ENCODE measurements around the gene TMEM245. TPM values are rescaled to one million over a fixed set of nuclear protein-coding genes. Genes with fewer than 3 reads are reported as not detected.
"Not testable (repeated sequence)": the region's sequence is repeated elsewhere in the genome, so short reads cannot be mapped to it uniquely, and the experiment has no call there.

Gene TMEM245
- total RNA-seq, 1 experiment from 2014 or later, result 54.0 TPM

- POLR2A ChIA-PET, result no interaction called here
- Histone ChIP-seq H3K4me3 (ENCODE audit: low read depth in 2 of 2, low read length in 2 of 2) (no peak overlapping the region), H3K4me1 (ENCODE audit: control insufficient read depth, insufficient read depth, low read length) (no peaks in the 10 kb centered on the region), H3K9me3 (ENCODE audit: control insufficient read depth, insufficient read depth, low read depth, low read length) (no peaks in the 10 kb centered on the region), H3K27me3 (ENCODE audit: control insufficient read depth, insufficient read depth, low read length) (no peaks in the 10 kb centered on the region), H3K36me3 (ENCODE audit: control insufficient read depth, insufficient read depth, low read length) (peaks cover 2% of the 10 kb centered on the region; the same call in 1 of the 2 replicates), H3K27ac (ENCODE audit: low read length) (no peak overlapping the region)
- TF ChIP-seq POLR2AphosphoS5 (IDR thresholded peaks at IDR 0.05; ENCODE audit: low read depth, low read length) (no peak), SIN3A (IDR thresholded peaks at IDR 0.05; ENCODE audit: borderline replicate concordance, insufficient read depth, low read depth, low read length) (no peak), REST (IDR thresholded peaks at IDR 0.05; ENCODE audit: insufficient read depth in 1 of 2, low read depth in 2 of 2, low read length in 1 of 2) (no peak), CTCF (IDR thresholded peaks at IDR 0.05) (no peak), TCF7L2 (IDR thresholded peaks at IDR 0.05; ENCODE audit: low read depth, low read length) (no peak)
- ATAC-seq (no peak), DNase-seq (ENCODE audit: low read depth, low spot score) (no peak)
- intact Hi-C loops (cut with micrococcal nuclease; ENCODE audit: unreplicated experiment) (no loop called here), in situ Hi-C loops (cut with HindIII; ENCODE audit: low pct_unique_long_range_greater_than_20kb, low sequenced_read_pairs) (no loop called here)
- no TSS peak for BruUV-seq (replicated peaks)
- CTCF ChIA-PET, result no interaction called here
Observed at GRCh38 chr9:108972626-108973209, 147.0 kb downstream of the TMEM245 start.

GRCh38 chr9:108972186-108972585, 147.6 kb downstream of the TMEM245 start:
- H3K4me3 ChIP-seq (ENCODE audit: low read depth in 2 of 2, low read length in 2 of 2), result no peak overlapping the region
- ChIA-PET CTCF (no interaction called here), POLR2A (no interaction called here)
- in situ Hi-C loops (cut with HindIII; ENCODE audit: low pct_unique_long_range_greater_than_20kb, low sequenced_read_pairs), result no loop called here
- H3K4me1 ChIP-seq (ENCODE audit: control insufficient read depth, insufficient read depth, low read length), result no peaks in the 10 kb centered on the region
- no peaks in the 10 kb centered on the region for H3K27me3 ChIP-seq (ENCODE audit: control insufficient read depth, insufficient read depth, low read length)
- DNase-seq (ENCODE audit: low read depth, low spot score), result no peak
- no peaks in the 10 kb centered on the region for H3K9me3 ChIP-seq (ENCODE audit: control insufficient read depth, insufficient read depth, low read depth, low read length)
- intact Hi-C loops (cut with micrococcal nuclease; ENCODE audit: unreplicated experiment), result no loop called here
- no peak overlapping the region for H3K27ac ChIP-seq (ENCODE audit: low read length)
- BruUV-seq (replicated peaks), result no TSS peak
- ATAC-seq, result no peak
- peaks cover 2% of the 10 kb centered on the region; the same call in 1 of the 2 replicates for H3K36me3 ChIP-seq (ENCODE audit: control insufficient read depth, insufficient read depth, low read length)
- TF ChIP-seq SIN3A (IDR thresholded peaks at IDR 0.05; ENCODE audit: borderline replicate concordance, insufficient read depth, low read depth, low read length), result no peak
- no peak for TF ChIP-seq CTCF (IDR thresholded peaks at IDR 0.05)
- TF ChIP-seq TCF7L2 (IDR thresholded peaks at IDR 0.05; ENCODE audit: low read depth, low read length), result no peak
- TF ChIP-seq REST (IDR thresholded peaks at IDR 0.05; ENCODE audit: insufficient read depth in 1 of 2, low read depth in 2 of 2, low read length in 1 of 2), result no peak
- no peak for TF ChIP-seq POLR2AphosphoS5 (IDR thresholded peaks at IDR 0.05; ENCODE audit: low read depth, low read length)

GRCh38 chr9:108971392-108971791, 148.4 kb downstream of the TMEM245 start:
- intact Hi-C loops (cut with micrococcal nuclease; ENCODE audit: unreplicated experiment); ATAC-seq; BruUV-seq (replicated peaks): not testable (repeated sequence)

More at GRCh38 chr9:108971392-108971791, 148.4 kb downstream of the TMEM245 start:
- POLR2A ChIA-PET; H3K36me3 ChIP-seq (ENCODE audit: control insufficient read depth, insufficient read depth, low read length); H3K27ac ChIP-seq (ENCODE audit: low read length); H3K4me3 ChIP-seq (ENCODE audit: low read depth in 2 of 2, low read length in 2 of 2); CTCF ChIA-PET; DNase-seq (ENCODE audit: low read depth, low spot score); in situ Hi-C loops (cut with HindIII; ENCODE audit: low pct_unique_long_range_greater_than_20kb, low sequenced_read_pairs); H3K27me3 ChIP-seq (ENCODE audit: control insufficient read depth, insufficient read depth, low read length); H3K9me3 ChIP-seq (ENCODE audit: control insufficient read depth, insufficient read depth, low read depth, low read length); H3K4me1 ChIP-seq (ENCODE audit: control insufficient read depth, insufficient read depth, low read length): not testable (repeated sequence)

Measured in Panc1 (cell line).